HG03520 (cell line): Measurements from ENCODE around the gene CASP10.

Source experiments
- ATAC-seq: cut with Tn5 transposase; IDR thresholded peaks from one replicate; pipeline ENCODE4 v1.9.1; 2021; ENCODE audit warnings: mild to moderate bottlenecking, moderate library complexity; ENCODE audit not compliant: unreplicated experiment

CASP10 gene

DNA sequence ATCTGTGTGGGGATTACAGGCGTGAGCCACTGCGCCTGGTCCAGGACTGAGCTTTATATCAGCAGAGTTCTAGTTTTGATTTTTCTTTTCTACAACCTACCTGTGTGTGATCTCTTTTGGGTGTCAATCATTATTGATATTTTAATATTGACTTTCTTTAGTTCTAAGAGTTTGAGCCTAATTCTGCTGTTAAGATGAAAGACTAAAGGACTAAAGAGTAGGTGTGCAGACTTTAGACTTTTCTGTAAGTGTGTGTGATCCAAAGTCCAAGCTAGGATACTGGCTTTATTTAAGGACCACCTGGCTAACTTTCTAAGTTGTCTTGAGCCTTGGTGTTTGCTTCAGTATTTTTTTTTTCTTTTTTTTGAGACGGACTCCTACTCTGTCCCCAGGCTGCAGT lies 12.4 kb downstream of the CASP10 start:
- no peak for ATAC-seq

DNA sequence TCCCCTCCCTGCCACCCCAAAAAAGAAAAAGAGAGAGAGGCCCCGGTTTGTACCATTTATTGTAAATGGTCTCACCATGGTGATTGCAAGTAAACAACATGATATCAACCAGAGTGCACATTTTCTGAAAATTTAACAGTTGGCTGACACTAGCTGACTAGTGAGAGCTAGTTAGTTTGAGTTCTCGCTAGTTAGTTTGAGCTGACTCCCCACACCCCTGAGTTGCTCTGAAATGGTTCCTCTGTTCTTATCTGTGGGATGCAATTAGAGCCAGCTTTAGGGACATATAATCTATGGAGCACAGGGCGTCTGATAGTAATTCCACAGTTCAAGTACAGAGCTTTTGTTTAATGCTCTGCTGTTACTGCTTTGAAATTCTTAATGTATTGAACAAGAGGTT lies 13.1 kb downstream of the CASP10 start:
- no peak for ATAC-seq

DNA sequence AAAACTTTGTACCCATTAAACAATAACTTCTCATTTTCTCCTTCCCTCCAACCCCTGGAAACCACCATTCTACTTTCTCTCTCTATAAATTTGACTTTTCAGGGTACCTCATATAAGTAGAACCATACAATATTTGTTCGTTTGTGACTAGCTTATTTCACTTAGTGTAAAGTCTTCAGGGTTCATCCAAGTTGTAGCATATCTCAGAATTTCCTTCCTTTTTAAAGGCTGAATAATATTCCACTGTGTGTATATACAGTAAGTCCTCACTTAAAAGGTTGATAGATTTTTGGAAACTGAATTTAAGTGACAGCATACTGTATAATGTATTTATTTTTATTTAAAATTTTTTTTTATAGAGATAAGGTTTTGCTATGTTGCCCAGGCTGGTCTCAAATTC lies 13.9 kb downstream of the CASP10 start:
- ATAC-seq = no peak

DNA sequence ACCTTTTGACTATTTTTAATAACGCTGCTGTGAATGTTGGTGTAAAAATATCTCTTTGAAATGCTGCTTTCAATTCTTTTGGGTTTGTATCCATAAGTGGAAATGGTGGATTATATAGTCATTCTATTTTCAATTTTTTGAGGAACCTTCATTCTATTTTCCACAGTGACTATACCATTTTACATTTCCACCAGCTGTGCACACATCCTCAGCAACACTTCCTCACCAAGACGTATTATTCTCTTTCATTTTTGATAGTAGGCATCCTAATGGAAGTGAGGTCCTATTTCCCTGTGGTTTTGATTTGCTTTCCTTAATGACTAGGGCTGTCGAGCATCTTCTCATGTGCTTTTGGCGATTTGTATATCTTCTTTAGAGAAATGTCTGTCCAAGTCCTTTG lies 14.8 kb downstream of the CASP10 start:
- no peak for ATAC-seq

- no peak for ATAC-seq
These were observed 16.9 kb downstream of the CASP10 start for GRCh38 chr2:201199847-201200246.

DNA sequence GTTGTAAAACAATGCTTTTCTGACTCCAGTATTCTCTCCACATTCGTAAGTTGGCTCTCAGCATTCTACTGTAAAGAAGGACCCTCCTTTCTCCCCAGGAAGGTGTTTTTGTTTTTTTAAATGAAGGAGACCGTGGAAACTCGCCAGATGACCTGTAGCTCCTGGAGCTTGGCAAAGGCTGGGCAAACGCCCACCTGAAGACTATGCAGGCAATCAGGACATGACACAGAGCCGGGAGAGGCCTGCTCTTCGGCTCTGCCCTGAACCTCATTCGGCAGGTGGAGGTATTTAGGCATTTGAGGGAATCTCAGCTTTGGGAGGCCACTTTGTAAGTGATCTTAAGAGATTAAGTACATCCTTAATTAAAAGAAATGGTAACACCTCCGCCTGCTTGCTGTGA lies 17.4 kb downstream of the CASP10 start:
- ATAC-seq = no peak

GRCh38 chr2:201201371-201201770 lies 18.4 kb downstream of the CASP10 start:
- no peak for ATAC-seq

DNA sequence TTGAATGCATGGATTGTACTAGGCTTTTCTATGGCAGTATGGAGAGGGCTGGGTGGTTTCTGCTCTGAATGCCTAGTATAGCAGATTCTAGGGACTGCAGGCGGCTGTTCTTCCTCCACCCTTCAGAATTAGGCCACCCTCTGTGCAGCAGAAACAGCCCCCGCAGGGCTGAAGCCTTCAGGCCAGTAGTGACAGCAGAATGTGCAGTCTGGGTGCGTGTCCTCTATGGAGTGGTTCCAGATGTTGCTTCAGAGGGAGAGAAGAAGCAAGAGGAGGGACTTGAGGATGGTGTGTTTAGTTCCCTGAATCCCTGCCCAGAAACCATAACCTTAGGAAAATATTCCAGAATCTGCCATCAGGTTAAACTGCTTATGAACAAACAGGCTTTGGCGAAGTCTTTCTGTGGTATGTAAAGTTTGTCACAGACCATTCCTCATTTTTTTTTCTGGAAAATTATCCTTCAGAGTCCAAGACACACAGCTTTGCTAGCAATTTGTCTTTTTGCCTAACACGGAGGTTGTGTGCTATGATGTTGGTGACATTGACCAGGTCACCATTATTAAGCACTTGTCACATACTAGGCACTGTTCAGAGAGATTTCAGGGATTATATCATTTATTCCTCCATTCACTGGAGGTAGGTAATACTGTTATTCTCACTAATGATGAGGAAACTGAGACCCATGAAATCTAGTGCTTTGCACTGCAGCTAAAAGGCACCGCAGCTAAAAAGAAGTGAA lies 21.1 kb downstream of the CASP10 start:
- no peak for ATAC-seq

DNA sequence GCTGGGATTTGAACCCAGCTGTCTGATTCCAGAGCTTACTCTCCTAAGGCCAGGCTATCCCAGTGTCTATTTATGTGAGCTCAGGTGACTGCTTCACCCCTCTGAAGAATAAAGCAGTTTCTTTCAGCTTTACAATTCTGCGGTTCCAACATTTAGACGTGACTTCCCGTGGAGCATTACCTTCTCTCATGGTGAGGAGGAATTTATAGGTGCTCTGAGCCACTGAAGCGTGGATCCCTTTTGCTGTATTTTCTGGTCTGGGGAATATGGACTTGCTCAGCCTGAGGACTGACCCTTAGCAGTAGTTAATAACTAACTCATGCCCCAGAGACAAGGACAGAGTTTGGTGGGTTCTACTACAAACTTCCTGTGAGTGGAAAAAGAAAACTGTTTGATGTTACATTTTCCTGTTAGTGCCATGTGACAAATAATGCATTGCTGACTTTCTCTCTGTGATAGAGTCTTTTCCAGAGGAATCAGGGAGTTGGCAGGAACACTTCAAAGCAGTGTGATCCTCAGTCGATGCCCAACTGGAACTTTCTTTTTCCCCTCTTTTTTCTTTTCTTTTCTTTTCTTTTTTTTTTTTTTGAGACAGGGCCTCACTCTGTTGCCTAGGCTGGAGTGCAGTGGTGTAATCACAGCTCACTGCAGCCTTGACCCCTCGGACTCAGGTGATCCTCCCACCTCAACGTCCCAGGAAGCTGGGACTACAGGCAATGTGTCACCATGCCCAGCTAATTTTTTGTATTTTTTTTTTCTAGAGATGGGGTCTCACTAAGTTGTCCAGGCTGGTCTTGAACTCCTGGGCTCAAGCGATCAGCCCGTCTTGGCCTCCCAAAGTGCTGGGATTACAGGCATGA lies 21.9 kb downstream of the CASP10 start:
- no peak for ATAC-seq

DNA sequence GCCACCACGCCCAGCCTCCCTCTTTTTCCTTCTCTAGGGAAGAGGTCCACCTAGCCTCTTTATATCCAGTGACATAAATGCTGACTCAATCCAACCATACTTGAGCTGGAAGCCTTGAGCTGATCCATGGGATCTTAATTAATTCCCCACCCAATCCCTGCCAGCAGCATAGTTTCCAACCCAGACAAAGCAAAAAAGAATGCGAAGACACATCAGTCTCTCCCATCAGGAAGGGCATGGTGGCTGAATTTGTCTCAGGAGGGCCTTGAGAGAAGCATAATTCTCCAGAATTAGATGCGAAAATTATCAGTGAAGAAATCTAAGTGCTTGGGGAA lies 22.5 kb downstream of the CASP10 start:
- no peak for ATAC-seq

DNA sequence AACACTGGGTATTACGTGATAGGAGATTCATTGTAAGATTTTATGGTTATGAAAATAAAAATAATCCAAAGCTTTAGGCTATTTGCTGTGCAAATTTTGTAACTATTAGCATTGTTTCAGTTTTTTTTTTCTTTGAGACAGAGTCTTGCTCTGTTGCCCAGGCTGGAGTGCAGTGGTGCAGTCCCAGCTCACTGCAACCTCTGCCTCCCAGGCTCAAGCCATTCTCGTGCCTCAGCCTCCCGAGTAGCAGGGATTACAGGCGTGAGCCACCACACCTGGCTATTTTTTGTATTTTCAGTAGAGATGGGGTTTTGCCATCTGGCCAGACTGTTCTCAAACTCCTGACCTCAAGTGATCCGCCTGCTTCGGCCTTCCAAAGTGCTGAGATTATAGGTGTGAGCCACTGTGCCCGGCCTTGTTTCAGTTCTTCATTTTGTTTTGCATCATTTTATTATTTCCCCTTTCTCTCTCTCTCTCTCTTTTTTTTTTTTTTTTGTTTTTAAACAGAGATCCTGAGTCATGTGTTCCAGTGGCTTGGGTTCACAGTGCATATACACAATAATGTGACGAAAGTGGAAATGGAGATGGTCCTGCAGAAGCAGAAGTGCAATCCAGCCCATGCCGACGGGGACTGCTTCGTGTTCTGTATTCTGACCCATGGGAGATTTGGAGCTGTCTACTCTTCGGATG lies 25.8 kb downstream of the CASP10 start:
- ATAC-seq = peak; percentile 67

DNA sequence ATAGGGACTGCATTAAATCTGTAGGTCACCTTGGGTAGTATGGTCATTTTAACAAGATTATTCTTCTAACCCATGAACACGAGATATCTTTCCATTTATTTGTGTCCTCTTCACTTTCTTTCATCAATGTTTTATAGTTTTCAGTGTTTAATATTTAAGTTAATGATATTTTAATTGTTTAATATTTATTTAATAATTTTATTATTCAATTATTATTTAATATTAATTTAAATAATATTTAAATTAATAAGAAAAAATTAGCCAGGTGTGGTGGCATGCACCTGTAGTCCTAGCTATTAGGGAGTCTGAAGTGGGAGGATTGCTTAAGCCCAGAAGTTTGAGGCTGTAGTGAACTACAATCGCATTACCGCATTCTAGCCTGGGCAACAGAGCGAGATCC lies 33.0 kb downstream of the CASP10 start:
- no peak for ATAC-seq

- ATAC-seq = no peak
These were observed 34.0 kb downstream of the CASP10 start for GRCh38 chr2:201216918-201217317.

GRCh38 chr2:201218780-201219179 lies 35.8 kb downstream of the CASP10 start:
- ATAC-seq = no peak

DNA sequence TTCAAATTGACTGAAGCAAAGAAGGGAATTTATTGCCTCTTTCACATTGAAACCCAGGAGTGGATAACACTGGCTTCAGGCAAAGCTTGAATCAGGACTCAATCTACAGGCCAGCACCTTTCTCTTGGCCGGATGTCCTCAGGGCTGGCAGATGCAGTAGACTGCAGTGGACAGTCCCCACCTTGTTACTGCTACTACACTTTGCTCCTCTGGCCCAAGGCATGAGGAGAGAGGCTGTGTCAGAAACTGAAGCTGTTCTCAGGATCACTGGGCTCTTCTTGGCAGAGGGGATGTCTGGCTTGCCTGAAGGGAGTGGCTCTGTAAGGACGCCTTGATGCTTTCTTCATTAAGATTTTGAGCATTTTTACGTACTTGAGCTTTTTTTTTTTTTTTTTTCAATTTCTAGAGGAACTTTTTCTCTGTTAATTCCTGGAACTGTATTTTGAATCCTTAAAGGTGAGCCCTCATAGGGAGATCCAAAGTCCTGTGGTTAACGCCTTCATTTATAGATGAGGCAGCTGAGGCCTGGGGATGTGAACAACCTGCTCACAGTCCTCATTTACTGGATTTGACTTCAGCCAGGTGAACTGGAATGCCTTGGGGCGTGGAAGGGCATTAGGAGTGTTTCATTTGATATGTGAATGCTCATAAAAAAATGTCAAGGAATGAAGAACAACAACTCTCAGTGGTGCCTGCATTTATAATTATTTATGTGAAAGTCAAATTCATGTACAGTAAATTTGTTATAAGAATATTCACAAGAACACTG lies 36.6 kb downstream of the CASP10 start:
- no peak for ATAC-seq

- ATAC-seq = no peak
These were observed 37.2 kb downstream of the CASP10 start for GRCh38 chr2:201220102-201220570.

GRCh38 chr2:201223089-201224073 lies 40.4 kb downstream of the CASP10 start:
- ATAC-seq = peak; percentile 92

DNA sequence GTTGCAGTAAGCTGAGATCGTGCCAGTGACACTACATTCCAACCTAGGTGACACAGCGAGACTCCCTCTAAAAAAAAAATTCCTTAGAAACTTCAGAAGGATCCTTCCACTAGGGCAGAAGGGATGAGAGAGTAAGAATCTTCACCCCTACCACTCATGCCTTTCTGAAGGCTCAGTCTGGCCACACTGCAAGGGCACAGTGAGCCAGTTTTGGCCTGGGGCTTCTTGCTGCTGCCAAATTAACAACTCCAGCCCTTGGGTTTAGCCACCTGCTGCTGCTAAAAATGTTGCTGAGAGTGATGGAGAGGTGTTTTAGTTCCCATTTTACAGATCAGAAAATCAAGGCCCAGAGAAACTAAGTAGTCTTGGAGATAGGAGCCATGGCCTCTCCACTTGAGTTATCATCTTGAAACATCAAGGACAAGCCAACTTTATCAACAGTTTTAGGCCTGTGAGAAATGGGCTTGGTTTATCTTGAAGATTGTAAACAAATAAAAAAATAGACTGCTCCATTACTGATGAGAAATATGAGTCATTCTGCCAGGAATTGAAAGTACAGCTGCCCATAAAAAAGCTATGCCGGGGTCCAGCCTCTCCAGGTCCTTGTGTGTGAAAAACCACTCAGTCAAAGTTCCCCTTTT lies 45.5 kb downstream of the CASP10 start:
- no peak for ATAC-seq

- no peak for ATAC-seq
These were observed 46.0 kb downstream of the CASP10 start for GRCh38 chr2:201228912-201229290.
